ENCODE results near the gene UNC5A.

Gene UNC5A

DNA sequence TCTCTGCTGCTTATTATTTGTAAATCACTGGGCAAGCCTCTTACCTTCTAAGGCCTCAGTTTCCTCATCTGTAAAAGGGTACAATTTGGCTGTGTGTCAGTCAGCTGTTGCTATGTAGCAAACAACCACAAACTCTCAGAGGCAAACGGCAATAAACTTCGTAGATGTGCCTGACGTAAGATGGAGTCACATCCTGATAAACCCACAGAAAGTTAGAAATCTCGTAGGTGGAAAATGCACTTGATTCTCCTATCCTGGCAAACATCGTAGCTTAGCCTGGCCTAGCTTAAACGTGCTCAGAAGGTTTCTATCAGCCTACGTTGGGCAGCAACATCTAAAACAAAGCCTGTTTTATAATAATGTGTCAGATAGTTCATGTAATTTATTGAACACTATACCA lies 35.0 kb upstream of the UNC5A start:
- H3K9me3 ChIP-seq (ENCODE audit: low read length), result no peaks in the 10 kb centered on the region
- H3K4me3 ChIP-seq (ENCODE audit: low read length), result no peak overlapping the region
- H3K36me3 ChIP-seq (ENCODE audit: insufficient read depth, low read length), result no peaks in the 10 kb centered on the region
- H3K27me3 ChIP-seq (ENCODE audit: insufficient read depth, low read length), result peaks cover 63% of the 10 kb centered on the region
- no peaks in the 10 kb centered on the region for H3K4me1 ChIP-seq (ENCODE audit: insufficient read depth, low read length)
- no peak overlapping the region for H2AFZ ChIP-seq (ENCODE audit: low read depth, low read length)

DNA sequence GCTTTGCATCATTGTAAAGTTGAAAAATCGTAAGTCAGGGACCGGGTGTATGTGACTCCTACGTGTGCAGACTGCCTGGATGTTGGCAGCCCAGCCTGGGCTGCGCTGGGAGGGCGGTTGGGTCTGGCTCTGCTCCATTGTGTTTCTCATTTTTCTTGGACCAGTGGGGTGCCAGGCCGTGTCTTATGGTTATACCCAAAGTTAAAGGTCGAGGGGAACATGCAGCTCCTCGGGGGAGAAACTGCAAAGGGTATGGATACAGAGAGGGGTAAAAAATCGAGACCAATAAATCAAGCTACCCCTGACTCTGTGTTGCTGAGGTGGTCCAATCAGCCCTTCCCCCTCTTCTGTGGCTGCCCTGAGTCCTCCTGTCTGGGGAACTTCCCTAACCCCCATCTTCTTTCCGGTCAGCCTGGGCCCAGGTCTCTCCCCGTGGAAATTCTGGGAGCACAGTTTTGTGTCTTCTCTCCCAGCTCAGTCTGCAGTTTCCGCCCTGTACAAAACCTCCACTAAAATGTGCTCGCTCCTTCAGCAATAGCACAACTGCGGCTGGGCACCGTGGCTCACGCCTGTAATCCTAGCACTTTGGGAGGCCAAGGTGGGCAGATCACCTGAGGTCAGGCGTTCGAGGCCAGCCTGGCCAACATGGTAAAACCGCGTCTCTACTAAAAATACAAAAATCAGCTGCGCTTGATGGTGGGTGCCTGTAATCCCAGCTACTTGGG lies 34.1 kb upstream of the UNC5A start:
- H3K9me3 ChIP-seq (ENCODE audit: low read length), result no peaks in the 10 kb centered on the region
- peaks cover 61% of the 10 kb centered on the region for H3K27me3 ChIP-seq (ENCODE audit: insufficient read depth, low read length)
- peaks cover 7% of the 10 kb centered on the region for H3K4me1 ChIP-seq (ENCODE audit: insufficient read depth, low read length)

DNA sequence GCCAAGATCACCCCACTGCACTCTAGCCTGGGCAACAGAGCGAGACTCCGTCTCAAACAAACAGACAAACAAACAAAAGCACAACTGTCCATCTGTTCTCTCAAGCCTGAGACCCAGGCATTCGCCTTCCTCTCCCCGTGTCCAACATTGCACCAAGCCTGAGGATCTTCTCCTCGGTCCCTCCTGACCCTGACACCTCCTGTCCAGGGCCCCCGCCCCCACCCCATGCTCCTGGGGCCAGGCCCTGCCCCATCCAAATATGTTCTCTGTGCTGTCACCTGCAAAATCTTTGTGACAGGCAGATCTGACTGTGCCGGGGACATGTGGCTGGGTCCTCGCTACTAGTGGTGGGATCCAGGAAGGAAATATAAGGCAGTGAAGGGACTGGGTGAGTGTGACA lies 33.4 kb upstream of the UNC5A start:
- Histone ChIP-seq H3K27me3 (ENCODE audit: insufficient read depth, low read length) (peaks cover 62% of the 10 kb centered on the region), H2AFZ (ENCODE audit: low read depth, low read length) (no peak overlapping the region), H3K9me3 (ENCODE audit: low read length) (no peaks in the 10 kb centered on the region)

More for the DNA sequence above, 34.1 kb upstream of the UNC5A start:
- Histone ChIP-seq H3K4me3 (ENCODE audit: low read length) (no peak overlapping the region), H2AFZ (ENCODE audit: low read depth, low read length) (no peak overlapping the region), H3K36me3 (ENCODE audit: insufficient read depth, low read length) (no peaks in the 10 kb centered on the region)

DNA sequence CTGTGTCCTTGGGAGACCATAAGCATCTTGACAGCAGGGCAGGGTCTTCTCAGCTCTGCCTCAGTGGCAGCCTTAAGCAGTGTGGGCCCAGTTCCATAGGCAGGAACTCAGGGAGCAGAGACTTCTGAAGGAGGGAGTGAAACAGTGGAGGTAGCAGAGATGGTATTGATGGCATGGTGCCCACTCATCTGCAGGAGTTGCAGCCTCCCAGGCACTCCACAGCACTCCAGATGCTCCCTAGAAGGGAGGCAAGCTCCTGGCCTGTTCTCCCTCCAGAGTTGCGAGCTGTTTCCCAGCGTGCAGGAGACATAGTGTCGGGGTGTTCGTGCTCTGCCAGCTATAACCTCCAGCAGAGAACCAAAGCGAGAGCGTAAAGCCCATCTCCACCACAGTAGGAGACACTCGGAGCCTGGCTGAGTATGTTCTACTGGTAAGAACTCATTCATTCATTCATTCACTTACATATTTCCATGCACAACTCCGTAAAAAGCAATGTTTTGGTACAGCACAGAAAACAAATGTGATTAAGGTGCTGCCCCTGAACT lies 31.4 kb upstream of the UNC5A start:
- peaks cover 13% of the 10 kb centered on the region for H3K4me1 ChIP-seq (ENCODE audit: insufficient read depth, low read length)
- H2AFZ ChIP-seq (ENCODE audit: low read depth, low read length), result no peak overlapping the region
- H3K9me3 ChIP-seq (ENCODE audit: low read length), result no peaks in the 10 kb centered on the region
- no peak overlapping the region for H3K4me3 ChIP-seq (ENCODE audit: low read length)
- H3K36me3 ChIP-seq (ENCODE audit: insufficient read depth, low read length), result no peaks in the 10 kb centered on the region
- peaks cover 71% of the 10 kb centered on the region for H3K27me3 ChIP-seq (ENCODE audit: insufficient read depth, low read length)

More for the DNA sequence above, 33.4 kb upstream of the UNC5A start:
- no peak overlapping the region for H3K4me3 ChIP-seq (ENCODE audit: low read length)
- no peaks in the 10 kb centered on the region for H3K36me3 ChIP-seq (ENCODE audit: insufficient read depth, low read length)
- H3K4me1 ChIP-seq (ENCODE audit: insufficient read depth, low read length), result peaks cover 13% of the 10 kb centered on the region

DNA sequence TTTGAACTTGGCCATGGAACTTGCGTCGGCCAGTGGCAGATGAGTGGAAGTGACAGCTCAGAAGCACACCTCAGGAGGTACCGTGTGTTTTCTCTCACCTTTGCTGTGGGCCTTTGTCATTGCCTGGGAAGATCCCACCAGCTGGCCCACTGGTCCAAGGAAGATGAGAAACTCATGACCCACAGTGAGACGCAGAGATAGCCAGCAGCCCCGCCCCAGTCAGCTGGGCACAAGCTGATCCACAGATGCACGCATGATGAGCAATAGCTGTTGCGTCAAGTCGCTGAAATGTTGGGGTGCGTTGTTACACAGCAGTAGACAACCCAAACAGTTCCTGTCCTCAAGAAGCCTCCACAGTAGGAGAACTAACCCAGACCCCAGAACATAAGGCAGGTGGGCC lies 30.8 kb upstream of the UNC5A start:
- H3K27me3 ChIP-seq (ENCODE audit: insufficient read depth, low read length), result peaks cover 66% of the 10 kb centered on the region

DNA sequence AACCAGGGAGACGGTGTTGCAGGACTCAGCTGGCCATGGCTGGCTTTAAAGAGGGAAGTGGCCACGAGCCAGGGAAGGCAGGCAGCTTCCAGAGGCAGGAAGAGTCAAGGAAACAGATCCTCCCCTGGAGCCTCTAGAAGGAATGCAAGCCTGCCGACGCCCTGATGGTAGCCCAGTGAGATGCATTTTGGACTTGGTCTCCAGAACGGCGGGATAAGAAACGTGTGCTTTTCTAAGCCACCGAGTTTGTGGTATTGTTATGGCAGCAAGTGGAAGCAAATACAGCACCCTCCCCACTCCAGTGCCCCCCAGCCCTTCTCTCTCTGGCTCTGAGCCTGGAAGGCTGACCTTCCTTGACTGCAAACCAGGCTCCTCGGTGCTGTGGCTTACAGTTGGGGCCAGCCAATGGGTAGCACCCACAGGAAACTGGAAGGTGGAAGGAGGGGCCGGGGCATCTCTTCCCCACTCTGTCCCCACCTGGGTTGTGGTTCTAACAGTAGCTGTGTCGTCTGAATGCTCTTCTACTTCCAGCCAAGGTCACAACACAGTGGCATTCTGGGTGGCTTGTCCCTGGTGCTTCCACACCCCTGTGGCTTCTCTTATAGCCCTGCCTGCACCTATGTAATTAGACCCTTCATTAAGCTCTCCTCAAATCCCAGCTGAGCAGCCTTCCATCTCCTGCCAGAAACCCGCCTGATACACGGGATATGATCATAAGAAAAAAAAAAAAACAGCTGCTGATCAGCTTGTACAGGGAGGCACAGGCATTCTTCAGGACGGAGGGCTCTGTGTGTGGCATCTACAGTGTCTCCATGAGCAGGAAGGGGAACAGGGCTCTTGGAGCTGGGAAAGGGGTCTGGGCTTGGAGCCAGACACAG lies 29.9 kb upstream of the UNC5A start:
- Histone ChIP-seq H3K9me3 (ENCODE audit: low read length) (no peaks in the 10 kb centered on the region), H3K36me3 (ENCODE audit: insufficient read depth, low read length) (no peaks in the 10 kb centered on the region), H3K27me3 (ENCODE audit: insufficient read depth, low read length) (peaks cover 65% of the 10 kb centered on the region), H3K4me3 (ENCODE audit: low read length) (no peak overlapping the region), H3K4me1 (ENCODE audit: insufficient read depth, low read length) (peaks cover 13% of the 10 kb centered on the region), H2AFZ (ENCODE audit: low read depth, low read length) (no peak overlapping the region)

More for the DNA sequence above, 30.8 kb upstream of the UNC5A start:
- H2AFZ ChIP-seq (ENCODE audit: low read depth, low read length), result no peak overlapping the region
- no peak overlapping the region for H3K4me3 ChIP-seq (ENCODE audit: low read length)
- no peaks in the 10 kb centered on the region for H3K36me3 ChIP-seq (ENCODE audit: insufficient read depth, low read length)
- H3K9me3 ChIP-seq (ENCODE audit: low read length), result no peaks in the 10 kb centered on the region
- peaks cover 13% of the 10 kb centered on the region for H3K4me1 ChIP-seq (ENCODE audit: insufficient read depth, low read length)

DNA sequence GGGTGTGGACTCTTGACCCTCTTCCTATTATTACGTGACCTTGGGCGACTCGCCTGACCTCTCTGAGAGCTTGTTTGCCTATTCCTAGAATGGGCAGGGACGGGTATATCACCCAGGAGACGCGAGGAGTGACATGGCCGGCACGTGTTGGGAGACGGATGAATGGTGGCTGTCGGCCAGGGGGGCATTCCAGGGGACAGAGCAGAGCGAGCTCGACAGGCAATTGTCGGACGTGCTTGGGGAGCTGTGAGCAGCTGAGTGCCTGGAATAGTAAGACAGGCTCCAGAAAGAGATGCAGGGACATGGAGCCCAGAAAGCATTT lies 29.3 kb upstream of the UNC5A start:
- Histone ChIP-seq H3K9me3 (ENCODE audit: low read length) (no peaks in the 10 kb centered on the region), H3K4me1 (ENCODE audit: insufficient read depth, low read length) (peaks cover 13% of the 10 kb centered on the region), H3K27me3 (ENCODE audit: insufficient read depth, low read length) (peaks cover 67% of the 10 kb centered on the region), H3K36me3 (ENCODE audit: insufficient read depth, low read length) (no peaks in the 10 kb centered on the region), H2AFZ (ENCODE audit: low read depth, low read length) (no peak overlapping the region), H3K4me3 (ENCODE audit: low read length) (no peak overlapping the region)

DNA sequence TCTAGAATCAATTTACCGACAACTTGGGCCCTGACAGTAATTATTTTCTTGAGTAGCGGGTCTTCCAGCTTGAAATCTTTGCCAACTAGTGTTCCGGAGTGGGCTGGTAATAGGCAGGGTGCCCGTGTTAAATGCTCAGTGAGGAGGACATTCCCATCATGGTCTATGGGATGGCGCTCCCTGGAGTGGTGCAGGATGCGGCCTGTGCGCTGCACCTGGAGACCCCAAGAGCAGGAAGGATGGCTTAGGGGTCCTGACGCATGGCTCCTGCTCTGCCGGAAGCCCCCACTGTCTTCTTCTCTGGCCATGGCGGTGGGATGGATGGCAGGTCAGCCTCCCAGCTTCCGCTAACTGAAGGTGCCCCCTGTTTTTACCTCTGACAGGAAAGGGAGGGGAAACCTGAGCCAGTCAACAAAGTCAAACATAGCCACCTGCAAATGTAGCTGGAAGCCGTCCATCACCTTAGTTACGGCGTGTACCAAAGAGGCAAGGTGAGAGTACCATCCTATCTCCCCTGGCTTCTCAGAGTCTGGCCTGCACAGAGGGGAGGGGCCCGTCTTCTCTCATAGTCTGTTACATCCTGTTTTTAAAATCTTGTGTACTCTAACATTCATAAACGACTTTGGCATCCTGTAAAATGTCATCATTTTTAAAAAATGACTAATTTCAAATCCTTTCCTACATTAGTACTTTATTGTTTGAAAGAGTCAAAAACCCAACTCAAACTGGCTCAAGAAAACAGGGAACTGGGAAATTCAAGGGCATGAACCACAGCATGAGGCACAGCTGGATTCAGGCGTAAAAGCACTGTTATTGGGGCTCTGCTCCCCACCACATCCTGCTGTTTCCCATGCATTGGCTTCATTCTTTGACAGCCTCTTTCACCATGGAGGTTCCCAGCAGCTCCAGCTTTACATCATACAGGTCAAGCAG lies 28.5 kb upstream of the UNC5A start:
- no peaks in the 10 kb centered on the region for H3K36me3 ChIP-seq (ENCODE audit: insufficient read depth, low read length)
- H3K4me3 ChIP-seq (ENCODE audit: low read length), result no peak overlapping the region
- peaks cover 13% of the 10 kb centered on the region for H3K4me1 ChIP-seq (ENCODE audit: insufficient read depth, low read length)
- peaks cover 65% of the 10 kb centered on the region for H3K27me3 ChIP-seq (ENCODE audit: insufficient read depth, low read length)
- H2AFZ ChIP-seq (ENCODE audit: low read depth, low read length), result no peak overlapping the region
- no peaks in the 10 kb centered on the region for H3K9me3 ChIP-seq (ENCODE audit: low read length)

DNA sequence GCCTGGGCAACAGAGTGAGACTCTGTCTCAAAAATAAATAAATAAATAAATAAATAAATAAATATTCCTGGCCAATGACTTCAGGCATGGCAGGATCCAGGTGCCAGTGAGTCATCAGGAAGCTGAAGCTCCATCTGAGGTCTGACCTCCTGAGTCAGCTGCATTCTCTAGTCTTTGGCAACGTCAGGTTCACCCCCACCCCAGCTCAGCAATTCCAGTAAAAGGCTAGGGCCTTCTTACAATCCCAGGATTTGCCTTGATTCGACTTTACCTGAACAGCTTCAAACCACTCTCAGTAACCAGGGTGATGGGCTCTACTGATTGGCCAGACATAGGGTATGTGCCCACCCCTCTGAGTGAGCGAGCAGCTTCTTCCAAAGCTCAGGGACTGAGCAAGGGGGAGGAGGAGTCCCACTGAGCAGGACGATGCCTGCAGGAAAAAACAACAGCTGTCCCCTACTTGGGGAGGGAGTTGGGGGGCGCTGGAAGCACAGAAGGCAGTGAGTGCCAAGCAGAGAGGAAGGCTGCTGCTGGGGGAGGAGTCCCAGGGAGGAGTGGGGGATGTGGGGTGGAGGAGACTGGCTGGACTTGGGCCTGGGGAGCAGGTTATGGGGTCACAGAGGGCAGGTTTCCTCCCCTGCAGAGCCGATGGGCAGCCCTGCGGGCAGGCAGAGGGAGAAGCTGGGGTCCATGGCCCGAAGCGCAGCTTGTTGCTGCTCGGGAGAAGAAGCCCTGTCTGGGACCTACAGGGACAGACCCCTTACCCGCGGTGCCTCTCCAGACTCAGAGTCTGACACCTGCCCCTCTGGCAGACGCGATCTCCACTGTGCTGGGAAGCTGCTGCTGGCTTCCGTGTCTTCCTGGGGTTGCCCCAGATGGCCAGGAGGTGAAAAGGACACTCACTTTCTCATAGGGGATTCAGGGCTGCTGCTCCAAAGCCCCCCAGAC lies 25.9 kb upstream of the UNC5A start:
- Histone ChIP-seq H2AFZ (ENCODE audit: low read depth, low read length) (no peak overlapping the region), H3K4me1 (ENCODE audit: insufficient read depth, low read length) (peaks cover 13% of the 10 kb centered on the region), H3K4me3 (ENCODE audit: low read length) (no peak overlapping the region), H3K27me3 (ENCODE audit: insufficient read depth, low read length) (peaks cover 72% of the 10 kb centered on the region), H3K9me3 (ENCODE audit: low read length) (no peaks in the 10 kb centered on the region), H3K36me3 (ENCODE audit: insufficient read depth, low read length) (no peaks in the 10 kb centered on the region)

DNA sequence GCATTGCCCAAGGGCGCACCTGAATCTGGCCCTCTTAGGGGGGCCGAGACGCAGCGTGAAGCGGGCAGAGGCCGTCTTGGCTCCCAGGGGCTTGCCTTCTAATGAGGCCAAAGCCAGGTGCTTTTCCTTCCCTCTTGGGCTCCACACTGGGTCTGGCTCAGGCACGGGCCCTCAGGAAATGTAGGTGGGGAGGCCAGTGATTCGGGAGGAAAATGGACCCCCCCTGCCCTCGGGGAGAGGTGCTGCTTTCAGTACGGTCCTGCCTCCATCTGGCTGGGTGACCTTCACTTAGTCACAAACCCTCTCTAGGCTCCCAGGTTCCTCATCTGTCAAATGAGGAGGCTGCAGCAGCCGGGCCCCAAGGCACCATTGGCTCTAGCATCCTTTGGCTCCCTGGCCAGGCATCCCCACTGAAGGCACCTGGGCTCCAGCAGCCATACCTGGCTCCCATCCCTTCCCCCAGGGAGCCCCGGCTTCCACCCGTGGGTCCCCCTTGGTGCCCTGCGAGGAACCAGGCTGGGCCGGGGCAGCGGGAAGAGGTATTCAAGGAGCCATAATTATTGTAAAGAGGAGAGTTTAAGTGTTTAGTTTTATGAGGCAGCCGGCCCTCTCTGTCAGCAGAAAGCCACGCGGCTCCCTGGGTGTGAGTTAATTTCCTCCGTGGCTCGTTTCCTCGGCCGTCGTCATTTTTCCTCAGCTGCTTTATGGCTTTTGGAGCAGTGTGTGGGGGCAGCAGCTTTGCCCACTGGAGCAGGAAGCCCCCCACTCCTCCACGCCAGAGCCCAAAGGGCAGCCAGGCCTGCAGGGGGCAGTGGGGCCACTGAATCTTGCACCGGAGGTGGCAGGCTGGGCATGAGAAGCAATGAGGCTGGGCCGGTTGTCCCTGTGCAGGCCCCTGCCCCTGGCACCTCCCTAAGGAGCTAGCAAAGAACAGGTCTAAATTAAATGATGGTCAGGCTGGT lies 24.9 kb upstream of the UNC5A start:
- peaks cover 74% of the 10 kb centered on the region for H3K27me3 ChIP-seq (ENCODE audit: insufficient read depth, low read length)
- H2AFZ ChIP-seq (ENCODE audit: low read depth, low read length), result no peak overlapping the region
- peaks cover 13% of the 10 kb centered on the region for H3K4me1 ChIP-seq (ENCODE audit: insufficient read depth, low read length)
- no peaks in the 10 kb centered on the region for H3K36me3 ChIP-seq (ENCODE audit: insufficient read depth, low read length)
- H3K9me3 ChIP-seq (ENCODE audit: low read length), result no peaks in the 10 kb centered on the region
- no peak overlapping the region for H3K4me3 ChIP-seq (ENCODE audit: low read length)

DNA sequence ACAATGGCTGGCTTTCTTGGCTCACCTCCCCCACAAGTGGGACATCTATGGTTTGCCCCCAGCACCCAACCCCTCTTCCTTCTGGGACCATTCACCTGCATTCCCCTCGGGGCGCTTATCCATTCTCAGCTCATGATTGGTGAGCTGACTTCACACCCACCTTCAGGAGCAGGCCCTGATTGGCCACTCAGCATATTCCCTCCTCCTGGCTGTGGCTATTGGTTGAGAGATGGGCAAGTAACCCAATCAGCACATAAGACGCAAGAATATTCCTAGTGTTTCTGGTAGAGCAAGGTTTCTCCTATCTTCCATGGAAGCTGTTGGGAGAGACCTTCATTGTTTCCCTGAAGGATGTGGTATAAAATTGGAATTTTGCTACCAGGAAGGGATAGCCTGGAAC lies 22.7 kb upstream of the UNC5A start:
- no peaks in the 10 kb centered on the region for H3K9me3 ChIP-seq (ENCODE audit: low read length)
- no peaks in the 10 kb centered on the region for H3K36me3 ChIP-seq (ENCODE audit: insufficient read depth, low read length)
- peaks cover 79% of the 10 kb centered on the region for H3K27me3 ChIP-seq (ENCODE audit: insufficient read depth, low read length)
- H3K4me3 ChIP-seq (ENCODE audit: low read length), result no peak overlapping the region
- H3K4me1 ChIP-seq (ENCODE audit: insufficient read depth, low read length), result no peaks in the 10 kb centered on the region
- no peak overlapping the region for H2AFZ ChIP-seq (ENCODE audit: low read depth, low read length)

Data from neuron (in vitro differentiated cells).